Stimulated activated CD8-positive, alpha-beta memory T cell treated with anti-CD3 and anti-CD28 coated beads, Interleukin-7, amount 100 ng/mL, for 24 hours (primary cell): Measurements from ENCODE around the gene MTIF3.

Experiments
- DNase-seq: peaks from one replicate; pipeline ENCODE4 v3.0.0-alpha.2; 2020; ENCODE audit warnings: low read depth

Gene MTIF3

GRCh38 chr13:27449936-27450828, at the start of gene MTIF3:
Gene MTIF3 (minus strand): TSS chr13:27450564. CDS start chr13:27440448, 10,116 bp downstream.
- peak; percentile 89 for DNase-seq

- no peak for DNase-seq
Observed at GRCh38 chr13:27497563-27498230, 47.3 kb upstream of the MTIF3 start.

GRCh38 chr13:27496536-27497273, 46.3 kb upstream of the MTIF3 start:
- DNase-seq = no peak

GRCh38 chr13:27496006-27496405, 45.6 kb upstream of the MTIF3 start:
- DNase-seq = no peak

GRCh38 chr13:27495551-27495950, 45.2 kb upstream of the MTIF3 start:
- no peak for DNase-seq

GRCh38 chr13:27493981-27494380, 43.6 kb upstream of the MTIF3 start:
- DNase-seq = no peak

- DNase-seq = no peak
Observed at GRCh38 chr13:27489456-27489855, 39.1 kb upstream of the MTIF3 start.

GRCh38 chr13:27487776-27488175, 37.4 kb upstream of the MTIF3 start:
- DNase-seq = no peak

GRCh38 chr13:27483421-27483820, 33.1 kb upstream of the MTIF3 start:
- DNase-seq = no peak

- DNase-seq = no peak
Observed at GRCh38 chr13:27482983-27483382, 32.6 kb upstream of the MTIF3 start.

GRCh38 chr13:27481766-27482165, 31.4 kb upstream of the MTIF3 start:
- no peak for DNase-seq

- no peak for DNase-seq
Observed at GRCh38 chr13:27476943-27477703, 26.8 kb upstream of the MTIF3 start.

- no peak for DNase-seq
Observed at GRCh38 chr13:27474751-27475268, 24.4 kb upstream of the MTIF3 start.

GRCh38 chr13:27472941-27473340, 22.6 kb upstream of the MTIF3 start:
- DNase-seq = no peak

- no peak for DNase-seq
Observed at GRCh38 chr13:27472441-27472840, 22.1 kb upstream of the MTIF3 start.

GRCh38 chr13:27470075-27470820, 19.9 kb upstream of the MTIF3 start:
- no peak for DNase-seq

GRCh38 chr13:27466513-27466912, 16.1 kb upstream of the MTIF3 start:
- no peak for DNase-seq

- DNase-seq = no peak
Observed at GRCh38 chr13:27465611-27466010, 15.2 kb upstream of the MTIF3 start.

- no peak for DNase-seq
Observed at GRCh38 chr13:27463500-27463899, 13.1 kb upstream of the MTIF3 start.

- DNase-seq = no peak
Observed at GRCh38 chr13:27461940-27462584, 11.7 kb upstream of the MTIF3 start.
